Kidney (tissue), 14 donors: ENCODE measurements around the gene PSMC3. TPM values are rescaled to one million over a fixed set of nuclear protein-coding genes. Genes with fewer than 3 reads are reported as not detected.

Source experiments
- DNase-seq, 5 donors: peaks; one replicate each; pipeline ENCODE4 v3.0.0-alpha.2; 2013 to 2020
- FAIRE-seq: peaks from 2 replicates; lab custom pipeline; 2012; peaks lifted over from hg19 to GRCh38; lab: Jason Lieb, UNC
- H3K27ac ChIP-seq, 2 donors: one replicate each; pipeline ENCODE4 v1.7.0; 2013; ENCODE audit warnings: low read depth in 2 of 2, low read length in 2 of 2, inconsistent platforms in 1 of 2
- H3K27me3 ChIP-seq: one replicate; pipeline ENCODE4 v1.7.1; 2013; ENCODE audit warnings: low read length, inconsistent platforms; ENCODE audit not compliant: control insufficient read depth, insufficient read depth
- H3K36me3 ChIP-seq, 3 donors: one replicate each; pipeline versions ENCODE4 v1.7.0 to v1.7.1; 2013; ENCODE audit warnings: low read length in 3 of 3, control low read depth in 1 of 3, inconsistent platforms in 1 of 3; ENCODE audit not compliant: insufficient read depth in 3 of 3, control insufficient read depth in 2 of 3
- H3K4me1 ChIP-seq, 3 donors: one replicate each; pipeline versions ENCODE4 v1.7.0 to v1.7.1; 2013; ENCODE audit warnings: low read length in 3 of 3, inconsistent platforms in 1 of 3, low read depth in 1 of 3; ENCODE audit not compliant: control insufficient read depth in 2 of 3, insufficient read depth in 2 of 3
- H3K4me3 ChIP-seq, 3 donors: one replicate each; pipeline versions ENCODE4 v1.7.0 to v1.8.1; 2013; ENCODE audit warnings: low read length in 3 of 3, control low read depth in 1 of 3, inconsistent platforms in 1 of 3
- H3K9ac ChIP-seq, 3 donors: one replicate each; pipeline versions ENCODE4 v1.7.0 to v1.7.1; 2013; ENCODE audit warnings: low read length in 3 of 3, control low read depth in 1 of 3, inconsistent platforms in 1 of 3
- H3K9me3 ChIP-seq, 3 donors: one replicate each; pipeline versions ENCODE4 v1.7.0 to v1.7.1; 2013; ENCODE audit warnings: low read length in 3 of 3, control low read depth in 1 of 3, inconsistent platforms in 1 of 3; ENCODE audit not compliant: control insufficient read depth in 2 of 3, insufficient read depth in 1 of 3
- intact Hi-C: fragments of 100-400 bp; cut with DNase I; formaldehyde crosslinking; loops from one replicate; pipeline ENCODE4 v1.11.1; 2022
- polyA plus RNA-seq: library from polyadenylated mRNA; stranded (reverse); fragments of 350-450 nt; fragmentation: Illumina TruSeq; extraction: RNeasy Lipid Tissue Mini Kit (QIAGEN cat#74804); gene quantifications from one replicate; pipeline ENCODE4 v1.2.3, GENCODE V29; 2014; ENCODE audit warnings: low read depth, low replicate concordance; ENCODE audit not compliant: insufficient read depth
- total RNA-seq: library from RNA; stranded (reverse); fragmentation: NEBNext Ultra II Directional; extraction: Animal tissue kit (Norgen Biotek cat#: 25700); gene quantifications from one replicate; pipeline ENCODE4 v1.2.1, GENCODE V29; 2021
- TF ChIP-seq, protein P1 (sequence below): IDR thresholded peaks from 3 replicates; pipeline ENCODE4 v1.5.1; 2012; ENCODE audit warnings: mild to moderate bottlenecking, moderate library complexity, borderline replicate concordance; ENCODE audit not compliant: insufficient read depth; ENCODE audit errors: extremely low read depth
- donor health status: control.
- donor health status: control.
- donor health status: control.
- donor health status: control.
- donor health status: control.
- donor health status: DM: yes; HTN: yes; CAD: no.
- donor health status: Normal renal cell carcinoma (clear cell type).

The PSMC3 gene
- total and polyA plus RNA-seq, 2 donors from 2014 or later, result 103 to 171 TPM

DNA sequence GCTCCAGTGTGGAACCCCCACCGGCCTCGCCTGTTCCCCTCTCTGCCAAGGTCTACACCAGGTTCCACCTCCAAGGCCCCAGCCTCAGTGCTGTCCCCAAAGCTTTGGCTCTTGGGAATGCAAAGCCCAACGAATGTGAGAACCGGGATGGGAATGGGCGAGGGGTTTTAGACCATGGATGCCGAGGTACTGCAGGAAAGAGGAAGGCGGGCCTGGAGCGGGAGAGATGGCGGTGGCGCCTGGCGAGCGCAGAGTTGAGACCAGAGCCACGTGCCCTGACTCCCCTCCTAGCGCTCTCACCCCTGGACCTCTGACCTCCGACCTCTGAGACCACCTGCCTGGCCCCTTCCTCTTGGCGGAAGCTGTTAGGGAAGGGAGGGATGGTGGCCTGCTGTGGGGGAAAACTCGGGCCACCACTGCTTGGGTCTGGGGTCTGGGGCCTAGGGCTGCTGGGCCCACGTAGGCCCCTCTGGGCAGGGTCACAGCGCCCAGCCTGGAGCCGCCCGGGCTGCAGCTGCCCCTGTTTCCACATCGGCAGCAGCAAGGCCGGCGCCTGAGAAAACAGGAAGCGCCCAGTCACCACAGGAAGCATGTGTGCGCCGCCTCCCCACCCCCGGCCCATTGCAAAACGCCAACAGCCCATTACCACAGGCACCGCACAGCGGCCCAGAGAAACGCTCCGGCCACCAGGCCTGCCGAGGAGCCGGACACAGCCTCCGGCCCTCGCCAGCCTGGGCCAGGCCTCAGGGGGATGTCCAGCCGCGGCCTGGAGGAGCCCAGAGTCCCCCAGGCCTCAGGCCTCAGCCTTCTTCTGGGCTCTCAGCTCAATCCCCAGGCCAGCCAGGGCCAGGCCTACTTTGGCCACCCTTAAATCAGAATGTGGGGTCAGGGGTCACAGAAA lies 31.7 kb downstream of the PSMC3 start:
- no peak overlapping the region for H3K4me3 ChIP-seq
- H3K36me3 ChIP-seq, result no peaks in the 10 kb centered on the region
- H3K27ac ChIP-seq, result peak overlapping the region; percentile 76 to 84
- H3K4me1 ChIP-seq, result peaks cover 0 to 3% (median 0%) of the 10 kb centered on the region in 3 donors
- TF ChIP-seq, protein P1, sequence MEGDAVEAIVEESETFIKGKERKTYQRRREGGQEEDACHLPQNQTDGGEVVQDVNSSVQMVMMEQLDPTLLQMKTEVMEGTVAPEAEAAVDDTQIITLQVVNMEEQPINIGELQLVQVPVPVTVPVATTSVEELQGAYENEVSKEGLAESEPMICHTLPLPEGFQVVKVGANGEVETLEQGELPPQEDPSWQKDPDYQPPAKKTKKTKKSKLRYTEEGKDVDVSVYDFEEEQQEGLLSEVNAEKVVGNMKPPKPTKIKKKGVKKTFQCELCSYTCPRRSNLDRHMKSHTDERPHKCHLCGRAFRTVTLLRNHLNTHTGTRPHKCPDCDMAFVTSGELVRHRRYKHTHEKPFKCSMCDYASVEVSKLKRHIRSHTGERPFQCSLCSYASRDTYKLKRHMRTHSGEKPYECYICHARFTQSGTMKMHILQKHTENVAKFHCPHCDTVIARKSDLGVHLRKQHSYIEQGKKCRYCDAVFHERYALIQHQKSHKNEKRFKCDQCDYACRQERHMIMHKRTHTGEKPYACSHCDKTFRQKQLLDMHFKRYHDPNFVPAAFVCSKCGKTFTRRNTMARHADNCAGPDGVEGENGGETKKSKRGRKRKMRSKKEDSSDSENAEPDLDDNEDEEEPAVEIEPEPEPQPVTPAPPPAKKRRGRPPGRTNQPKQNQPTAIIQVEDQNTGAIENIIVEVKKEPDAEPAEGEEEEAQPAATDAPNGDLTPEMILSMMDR, result no peak
- no peaks in the 10 kb centered on the region for H3K9me3 ChIP-seq
- H3K27me3 ChIP-seq, result no peaks in the 10 kb centered on the region
- intact Hi-C loops, result no loop called here
- FAIRE-seq, result no peak
- peak in 1 of 5 donors; percentile 84 for DNase-seq
- H3K9ac ChIP-seq, result peak overlapping the region in 1 of 3 donors; percentile 19

DNA sequence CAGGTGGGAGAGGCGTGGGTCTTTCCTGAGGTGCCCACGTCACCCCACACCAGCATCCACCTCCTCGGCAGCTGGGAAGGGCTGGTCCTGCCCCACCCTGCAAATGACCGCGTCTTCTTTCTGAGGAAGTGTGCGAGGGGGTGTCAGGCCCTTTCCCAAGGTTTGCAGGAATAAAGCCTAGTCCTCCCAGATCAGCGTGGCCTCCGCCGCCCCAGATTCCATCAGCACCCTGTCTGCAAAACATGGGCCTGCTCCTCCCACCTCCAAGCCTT lies 32.3 kb downstream of the PSMC3 start:
- H3K4me3 ChIP-seq, result no peak overlapping the region
- H3K27ac ChIP-seq, result peak overlapping the region; percentile 67 to 69
- H3K9ac ChIP-seq, result no peak overlapping the region
- DNase-seq, result peak in 1 of 5 donors; percentile 73
- FAIRE-seq, result no peak
- intact Hi-C loops, result no loop called here
- H3K27me3 ChIP-seq, result no peaks in the 10 kb centered on the region
- H3K9me3 ChIP-seq, result no peaks in the 10 kb centered on the region
- TF ChIP-seq, protein P1, result no peak
- H3K36me3 ChIP-seq, result no peaks in the 10 kb centered on the region
- H3K4me1 ChIP-seq, result peaks cover 0 to 3% (median 0%) of the 10 kb centered on the region in 3 donors

DNA sequence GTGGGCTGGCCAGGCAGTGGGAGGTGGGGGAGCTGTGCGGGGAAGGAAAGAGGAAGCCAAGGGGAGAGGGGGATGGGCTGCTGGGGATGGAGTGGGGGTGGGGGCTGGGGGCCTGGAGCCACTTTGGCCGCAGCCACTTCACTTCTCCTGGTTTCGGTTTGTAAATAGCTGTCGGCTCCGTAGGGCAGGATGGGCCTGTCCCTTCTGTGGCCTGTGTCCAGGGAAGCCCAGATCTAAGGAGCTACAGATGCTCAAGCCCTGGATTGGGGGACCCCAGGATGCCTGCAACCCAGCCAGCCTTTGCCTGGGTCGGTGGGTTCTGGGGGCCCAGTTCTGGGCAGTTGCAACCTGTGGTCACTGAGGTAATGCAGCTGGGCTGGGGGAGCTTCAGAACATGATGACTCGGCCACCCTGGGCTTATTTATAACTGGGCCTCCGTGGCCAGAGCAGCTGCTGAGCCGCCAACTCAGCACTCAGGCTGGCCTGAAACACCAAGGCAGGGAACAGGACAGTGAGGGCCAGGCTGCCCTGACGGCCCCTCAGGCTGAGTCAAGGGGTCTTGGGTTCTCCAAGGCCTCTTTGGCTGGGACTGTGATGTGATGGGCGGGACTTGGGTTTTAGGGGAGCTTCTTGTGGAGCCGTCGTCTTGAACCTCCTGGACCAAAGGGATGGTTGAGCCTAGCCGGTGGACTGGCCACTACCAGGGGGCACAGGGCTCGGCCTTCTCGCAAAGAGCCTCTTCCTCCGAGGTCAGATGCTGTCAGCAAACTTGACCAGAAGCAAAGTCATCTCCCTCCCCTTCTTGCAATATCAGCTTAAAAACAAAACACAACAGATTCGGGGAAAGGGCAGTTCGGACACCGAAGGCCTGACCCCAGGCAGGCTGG lies 32.8 kb downstream of the PSMC3 start:
- Histone ChIP-seq H3K4me1 (peaks cover 0 to 3% (median 0%) of the 10 kb centered on the region in 3 donors), H3K27me3 (no peaks in the 10 kb centered on the region), H3K27ac (peak overlapping the region; percentile 22 to 69), H3K9me3 (no peaks in the 10 kb centered on the region), H3K4me3 (no peak overlapping the region), H3K9ac (no peak overlapping the region), H3K36me3 (no peaks in the 10 kb centered on the region)
- FAIRE-seq (no peak), DNase-seq (peak in 1 of 5 donors; percentile 63)
- intact Hi-C loops, result no loop called here
- TF ChIP-seq, protein P1, result no peak
